Smooth muscle cell (in vitro differentiated cells): ENCODE results near the gene TMEM231. TPM values are rescaled to one million over a fixed set of nuclear protein-coding genes. Genes with fewer than 3 reads are reported as not detected.

Source experiments
- DNase-seq: peaks from one replicate; lab custom pipeline; 2025; ENCODE audit not compliant: unreplicated experiment; lab: John Stamatoyannopoulos, UW
- H2AFZ ChIP-seq: fragments of 200-600 bp; sonication (generic); 2 replicates; pipeline ENCODE4 v1.6.0; 2016; ENCODE audit warnings: antibody characterized with exemption, low read depth, mild to moderate bottlenecking
- H3F3A ChIP-seq: fragments of 200-600 bp; sonication (generic); 2 replicates; pipeline ENCODE4 v1.6.0; 2017; ENCODE audit warnings: antibody characterized with exemption, low read depth
- H3K27ac ChIP-seq: fragments of 200-600 bp; sonication (generic); 2 replicates; pipeline ENCODE4 v1.5.1; 2016; ENCODE audit warnings: low read depth, mild to moderate bottlenecking
- H3K27me3 ChIP-seq: fragments of 200-600 bp; sonication (generic); 2 replicates; pipeline ENCODE4 v1.6.1; 2016; ENCODE audit warnings: low read depth, mild to moderate bottlenecking
- H3K36me3 ChIP-seq: fragments of 200-600 bp; sonication (generic); 2 replicates; pipeline ENCODE4 v1.5.1; 2016; ENCODE audit warnings: low read depth
- H3K4me1 ChIP-seq: fragments of 200-600 bp; sonication (generic); 2 replicates; pipeline ENCODE4 v1.5.1; 2016; ENCODE audit warnings: low read depth
- H3K4me2 ChIP-seq: fragments of 200-600 bp; sonication (generic); 2 replicates; pipeline ENCODE4 v1.6.0; 2016; ENCODE audit warnings: mild to moderate bottlenecking
- H3K4me3 ChIP-seq: fragments of 200-600 bp; sonication (generic); 2 replicates; pipeline ENCODE4 v1.5.1; 2016; ENCODE audit warnings: mild to moderate bottlenecking
- H3K79me2 ChIP-seq: fragments of 200-600 bp; sonication (generic); 2 replicates; pipeline ENCODE4 v1.6.0; 2016; ENCODE audit warnings: low read depth, mild to moderate bottlenecking
- H3K9ac ChIP-seq: fragments of 200-600 bp; sonication (generic); 2 replicates; pipeline ENCODE4 v1.6.0; 2016; ENCODE audit warnings: low read depth
- H3K9me3 ChIP-seq: fragments of 200-600 bp; sonication (generic); replicated peaks from 2 replicates; pipeline ENCODE4 v1.5.1; 2016; ENCODE audit warnings: low read depth
- H4K20me1 ChIP-seq: fragments of 200-600 bp; sonication (generic); 2 replicates; pipeline ENCODE4 v1.6.0; 2016; ENCODE audit warnings: low read depth
- CTCF ChIP-seq: fragments of 200-600 bp; sonication (generic); IDR thresholded peaks from 2 replicates; pipeline ENCODE4 v1.5.1; 2017; ENCODE audit warnings: borderline replicate concordance, mild to moderate bottlenecking, antibody characterized with exemption; ENCODE audit not compliant: insufficient read depth, poor library complexity, severe bottlenecking
- WGBS: methylation state at CpG from one replicate; pipeline ENCODE4 v1.1.7; 2016; ENCODE audit warnings: low lambda C conversion rate; 5-methylcytosine and 5-hydroxymethylcytosine counted together
- polyA plus RNA-seq: library from polyadenylated mRNA; unstranded; fragments of >200 nt; fragmentation: Nextera tagmentation; extraction: Ambion mirVana; gene quantifications from 2 replicates; pipeline ENCODE4 v1.2.1, GENCODE V29; 2016
- total RNA-seq: library from RNA; depleted of rRNA; stranded (reverse); fragments of >200 nt; gene quantifications from 2 replicates; pipeline ENCODE4 v1.2.3, GENCODE V29; 2014

TMEM231 gene
- 11.8 and 20.9 TPM in 2 replicates for total RNA-seq
- 13.4 and 17.0 TPM in 2 replicates for polyA plus RNA-seq

- no peaks in the 10 kb centered on the region for H3K9me3 ChIP-seq
- TF ChIP-seq CTCF, result no peak
- under 1% methylated on average over 74 of the region's 75 CpGs for WGBS
These were observed at the start of gene TMEM231 for GRCh38 chr16:75555707-75556430. TMEM231 (minus strand) TSS chr16:75556252; CDS start chr16:75556209, 43 bp downstream.

GRCh38 chr16:75603241-75603640 is 47.2 kb upstream of the TMEM231 start:
- no peaks in the 10 kb centered on the region for H3K4me1 ChIP-seq
- peaks cover 29% of the 10 kb centered on the region for H3K36me3 ChIP-seq
- DNase-seq, result no peak
- H3K27ac ChIP-seq, result no peak overlapping the region
- no peak overlapping the region for H3K9ac ChIP-seq
- no peaks in the 10 kb centered on the region for H3F3A ChIP-seq
- no peaks in the 10 kb centered on the region for H3K9me3 ChIP-seq
- H3K79me2 ChIP-seq, result no peaks in the 10 kb centered on the region
- H3K4me2 ChIP-seq, result no peak overlapping the region
- WGBS, result 88% methylated on average over 4 of the region's 4 CpGs
- no peaks in the 10 kb centered on the region for H4K20me1 ChIP-seq
- no peaks in the 10 kb centered on the region for H3K27me3 ChIP-seq
- no peak overlapping the region for H2AFZ ChIP-seq
- H3K4me3 ChIP-seq, result no peak overlapping the region
- no peak for TF ChIP-seq CTCF

More at GRCh38 chr16:75555707-75556430, at the start of gene TMEM231:
- Histone ChIP-seq H3K27ac (peak within 1 kb of the TSS; percentile 85), H3K4me3 (peak within 1 kb of the TSS; percentile 57), H3K4me1 (peaks cover 11% of the 10 kb centered on the region), H3K9ac (peak within 1 kb of the TSS; percentile 48), H4K20me1 (no peaks in the 10 kb centered on the region), H3K79me2 (peaks cover 5% of the 10 kb centered on the region), H2AFZ (peak within 1 kb of the TSS; percentile 92), H3F3A (no peaks in the 10 kb centered on the region), H3K36me3 (no peaks in the 10 kb centered on the region), H3K4me2 (peak within 1 kb of the TSS; percentile 95), H3K27me3 (no peaks in the 10 kb centered on the region)
- peak; percentile 82 for DNase-seq

GRCh38 chr16:75599452-75600277 is 43.6 kb upstream of the TMEM231 start:
- no peak for DNase-seq
- 95% methylated on average over 6 of the region's 6 CpGs for WGBS
- Histone ChIP-seq H3K36me3 (peaks cover 25% of the 10 kb centered on the region), H3F3A (no peaks in the 10 kb centered on the region), H2AFZ (no peak overlapping the region), H3K4me1 (no peaks in the 10 kb centered on the region), H3K4me3 (no peak overlapping the region), H3K9me3 (no peaks in the 10 kb centered on the region), H3K79me2 (no peaks in the 10 kb centered on the region), H3K4me2 (no peak overlapping the region), H3K9ac (no peak overlapping the region), H3K27ac (no peak overlapping the region), H4K20me1 (no peaks in the 10 kb centered on the region), H3K27me3 (no peaks in the 10 kb centered on the region)
- no peak for TF ChIP-seq CTCF
